Tibial nerve (tissue), 4 donors: ENCODE results near the gene TRABD2B. TPM values are rescaled to one million over a fixed set of nuclear protein-coding genes. Genes with fewer than 3 reads are reported as not detected.
A peak's percentile ranks its signal among the peaks of the same experiment; 100 is the strongest.

Source experiments
- DNase-seq, 2 donors: peaks; one replicate each; pipeline ENCODE4 v3.0.0-alpha.2; 2019; ENCODE audit warnings: low spot score in 2 of 2
- H3K27ac ChIP-seq, 4 donors: fragments of 200-600 bp; sonication (generic) in 3 of 4; one replicate each; pipeline ENCODE4 v1.5.1; 2017 to 2019; ENCODE audit warnings: mild to moderate bottlenecking in 1 of 4
- H3K27me3 ChIP-seq, 2 donors: fragments of 200-600 bp; sonication (generic) in 1 of 2; one replicate each; pipeline versions ENCODE4 v1.5.1 to v1.6.0; 2017 to 2019
- H3K36me3 ChIP-seq, 3 donors: fragments of 200-600 bp; sonication (generic); one replicate each; pipeline ENCODE4 v1.5.1; 2018 to 2019
- H3K4me1 ChIP-seq, 4 donors: fragments of 200-600 bp; sonication (generic) in 3 of 4; one replicate each; pipeline ENCODE4 v1.5.1; 2017 to 2019
- H3K4me3 ChIP-seq, 4 donors: fragments of 200-600 bp; sonication (generic) in 3 of 4; one replicate each; pipeline ENCODE4 v1.5.1; 2017 to 2019; ENCODE audit warnings: mild to moderate bottlenecking in 1 of 4, moderate library complexity in 1 of 4
- H3K9me3 ChIP-seq, 4 donors: fragments of 200-600 bp; sonication (generic) in 3 of 4; one replicate each; pipeline ENCODE4 v1.5.1; 2017 to 2019
- CTCF ChIP-seq, 5 experiments: fragments of 200-600 bp in 3 of 5; fragments of 450-650 bp in 2 of 5; sonication (generic) in 3 of 5; IDR thresholded peaks; one replicate each; pipeline ENCODE4 v1.5.1; 2016 to 2019; ENCODE audit warnings: antibody characterized with exemption in 5 of 5, mild to moderate bottlenecking in 3 of 5, moderate library complexity in 2 of 5
- EP300 ChIP-seq, 2 donors: sonication (generic); formaldehyde crosslinking; IDR thresholded peaks; one replicate each; pipeline ENCODE4 v1.6.1; 2017; ENCODE audit warnings: antibody characterized with exemption in 2 of 2, mild to moderate bottlenecking in 1 of 2
- POLR2A ChIP-seq, 2 donors: fragments of 450-650 bp; IDR thresholded peaks; one replicate each; pipeline ENCODE4 v1.6.1; 2017; ENCODE audit warnings: antibody characterized with exemption in 2 of 2, mild to moderate bottlenecking in 2 of 2, moderate library complexity in 2 of 2
- WGBS, 2 donors: methylation state at CpG; one replicate each; pipeline ENCODE4 v1.1.5; 2018; 5-methylcytosine and 5-hydroxymethylcytosine counted together
- total RNA-seq, 4 donors: library from RNA; depleted of rRNA; stranded (reverse); fragments of >200 nt; gene quantifications; one replicate each; pipeline ENCODE4 v1.1.0, GENCODE V29; 2016

The TRABD2B gene
- total RNA-seq, 4 donors from 2014 or later: 1.3 to 4.1 (median 2.3) TPM

GRCh38 chr1:47969478-47969877 lies 27.7 kb downstream of the TRABD2B start:
- 76 to 86% methylated on average over 3 of the region's 3 CpGs for WGBS, 2 donors
- TF ChIP-seq POLR2A (IDR thresholded peaks at IDR 0.05) (no peak), CTCF (IDR thresholded peaks at IDR 0.05) (no peak), EP300 (IDR thresholded peaks at IDR 0.05) (no peak)
- H3K9me3 ChIP-seq: no peaks in the 10 kb centered on the region
- H3K36me3 ChIP-seq: no peaks in the 10 kb centered on the region
- no peak overlapping the region for H3K27ac ChIP-seq
- H3K4me3 ChIP-seq: no peak overlapping the region
- H3K4me1 ChIP-seq: peaks cover 0 to 31% (median 2%) of the 10 kb centered on the region in 4 donors
- H3K27me3 ChIP-seq: no peaks in the 10 kb centered on the region
- no peak for DNase-seq

GRCh38 chr1:47968556-47968888 lies 28.7 kb downstream of the TRABD2B start:
- 89 to 98% methylated on average over 3 of the region's 3 CpGs for WGBS, 2 donors
- Histone ChIP-seq H3K36me3 (no peaks in the 10 kb centered on the region), H3K27ac (no peak overlapping the region), H3K4me1 (peaks cover 0 to 41% (median 7%) of the 10 kb centered on the region in 4 donors), H3K27me3 (no peaks in the 10 kb centered on the region), H3K9me3 (no peaks in the 10 kb centered on the region), H3K4me3 (no peak overlapping the region)
- DNase-seq: no peak
- TF ChIP-seq EP300 (IDR thresholded peaks at IDR 0.05): no peak

- no peak for TF ChIP-seq CTCF (IDR thresholded peaks at IDR 0.05)
- DNase-seq: no peak
- Histone ChIP-seq H3K36me3 (no peaks in the 10 kb centered on the region), H3K9me3 (no peaks in the 10 kb centered on the region), H3K27me3 (no peaks in the 10 kb centered on the region), H3K4me1 (peaks cover 0 to 46% (median 8%) of the 10 kb centered on the region in 4 donors), H3K27ac (no peak overlapping the region), H3K4me3 (no peak overlapping the region)
- WGBS, 2 donors: 62 to 73% methylated on average over 7 of the region's 7 CpGs
These were observed 29.2 kb downstream of the TRABD2B start for GRCh38 chr1:47967864-47968555.

- Histone ChIP-seq H3K9me3 (no peaks in the 10 kb centered on the region), H3K27ac (no peak overlapping the region), H3K36me3 (no peaks in the 10 kb centered on the region), H3K4me3 (no peak overlapping the region), H3K4me1 (peaks cover 0 to 44% (median 11%) of the 10 kb centered on the region in 4 donors), H3K27me3 (no peaks in the 10 kb centered on the region)
- TF ChIP-seq EP300 (IDR thresholded peaks at IDR 0.05) (no peak), POLR2A (IDR thresholded peaks at IDR 0.05) (no peak), CTCF (IDR thresholded peaks at IDR 0.05) (no peak)
- DNase-seq: no peak
- whole genome bisulfite sequencing, 2 donors: 81 to 87% methylated on average over 4 of the region's 4 CpGs
These were observed 31.4 kb downstream of the TRABD2B start for GRCh38 chr1:47965816-47966215.

GRCh38 chr1:47964636-47965035 lies 32.5 kb downstream of the TRABD2B start:
- Histone ChIP-seq H3K27me3 (no peaks in the 10 kb centered on the region), H3K4me1 (peaks cover 0 to 35% (median 11%) of the 10 kb centered on the region in 4 donors), H3K27ac (peak overlapping the region in 3 of 4 donors; percentile 45 to 70 (median 57)), H3K4me3 (no peak overlapping the region), H3K9me3 (no peaks in the 10 kb centered on the region), H3K36me3 (no peaks in the 10 kb centered on the region)
- 59 to 61% methylated on average over 5 of the region's 5 CpGs for WGBS, 2 donors
- no peak for TF ChIP-seq POLR2A (IDR thresholded peaks at IDR 0.05)
- no peak for TF ChIP-seq EP300 (IDR thresholded peaks at IDR 0.05)
- no peak for TF ChIP-seq CTCF (IDR thresholded peaks at IDR 0.05)
- DNase-seq: no peak
